Forelimb muscle (tissue), 1 donor: ENCODE measurements around the gene DCDC2B. TPM values are rescaled to one million over a fixed set of nuclear protein-coding genes. Genes with fewer than 3 reads are reported as not detected.
A peak's percentile ranks its signal among the peaks of the same experiment; 100 is the strongest.

Experiments used
- DNase-seq: peaks from one replicate; pipeline ENCODE4 v3.0.0-alpha.2; 2013; ENCODE audit warnings: low read depth
- polyA plus RNA-seq: library from polyadenylated mRNA; unstranded; fragments of 120-200 nt; gene quantifications from one replicate; pipeline ENCODE4 v1.2.1, GENCODE V29; 2013; ENCODE audit not compliant: insufficient read length

The DCDC2B gene
- polyA plus RNA-seq, 1 donor, result 0.66 TPM

DNA sequence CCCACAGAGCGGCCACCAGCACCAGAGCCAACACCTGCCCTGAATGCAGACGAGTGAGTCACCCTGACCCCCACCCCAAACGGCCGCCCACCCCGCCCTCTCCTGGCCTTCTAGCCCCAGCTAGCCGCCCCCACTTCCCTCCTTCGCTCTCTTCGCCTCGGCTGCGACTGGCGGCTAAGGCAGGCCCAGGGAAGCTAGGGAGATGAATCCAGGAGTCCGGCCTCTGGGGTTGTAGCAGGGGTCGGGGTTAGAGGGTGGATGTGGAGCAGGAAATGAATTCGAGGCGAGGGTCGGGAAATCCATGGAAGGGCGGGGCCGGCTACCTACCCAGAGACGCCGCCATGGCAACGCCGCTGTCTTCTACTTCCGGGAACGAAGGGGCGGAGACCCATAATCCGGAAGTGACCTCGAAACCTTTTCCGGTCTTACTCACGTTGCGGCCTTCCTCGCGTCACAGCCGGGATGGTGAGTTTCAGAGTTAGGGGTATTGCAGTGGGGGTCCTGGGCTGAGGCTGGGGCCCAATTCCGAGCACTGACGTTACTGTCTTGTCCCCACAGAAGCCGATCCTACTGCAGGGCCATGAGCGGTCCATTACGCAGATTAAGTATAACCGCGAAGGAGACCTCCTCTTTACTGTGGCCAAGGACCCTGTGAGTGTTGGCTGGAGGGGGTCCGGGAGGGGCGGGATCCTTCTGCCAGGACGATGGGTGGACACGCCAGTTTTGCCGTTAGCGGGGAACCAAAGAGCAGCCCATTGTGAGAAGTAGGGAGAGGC is 13.3 kb downstream of the DCDC2B start, which contains the start of the genes EIF3I and TMEM234:
EIF3I (plus strand) TSS at position 428 of the 776 bp plus-strand sequence; CDS start at position 463, 35 bp downstream.
TMEM234 (minus strand) TSS at position 374 of the 776 bp plus-strand sequence; CDS start at position 343, 31 bp downstream.
- peak; percentile 89 for DNase-seq

DNA sequence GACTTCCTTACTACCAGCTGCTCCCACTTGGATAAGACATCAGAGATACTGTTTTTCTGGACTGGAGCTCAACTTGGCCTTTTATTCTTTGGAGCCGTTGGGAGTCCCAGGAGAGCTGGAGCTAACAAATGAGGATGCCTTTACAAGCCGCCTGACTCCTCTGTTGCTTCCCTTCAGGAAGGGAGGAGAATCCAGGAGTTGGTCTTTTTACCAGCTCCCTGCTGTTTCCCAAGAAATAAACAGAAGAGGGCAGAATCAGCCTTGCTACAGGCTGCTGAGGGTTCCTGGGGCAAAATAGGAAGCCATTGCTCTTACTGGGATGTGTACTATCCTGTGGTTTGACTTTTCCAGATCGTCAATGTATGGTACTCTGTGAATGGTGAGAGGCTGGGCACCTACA is 14.8 kb downstream of the DCDC2B start:
- DNase-seq, result no peak

DNA sequence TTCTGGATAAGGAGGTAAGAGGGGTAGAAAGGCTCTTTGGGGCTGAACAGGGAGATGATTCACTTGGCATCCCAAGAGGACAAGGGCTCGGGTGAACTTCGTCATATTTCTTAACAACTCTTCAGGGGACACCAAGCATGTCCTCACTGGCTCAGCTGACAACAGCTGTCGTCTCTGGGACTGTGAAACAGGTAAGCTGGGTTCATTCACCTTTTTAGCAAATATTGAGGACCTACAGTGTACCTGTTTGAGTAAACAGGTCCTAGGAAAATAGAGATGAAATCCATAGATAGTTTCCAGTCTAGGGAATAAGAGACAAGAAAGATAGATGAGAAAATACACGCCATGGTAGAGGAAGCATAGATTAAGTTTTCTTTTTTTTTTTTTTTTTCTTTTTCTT is 15.4 kb downstream of the DCDC2B start:
- no peak for DNase-seq

DNA sequence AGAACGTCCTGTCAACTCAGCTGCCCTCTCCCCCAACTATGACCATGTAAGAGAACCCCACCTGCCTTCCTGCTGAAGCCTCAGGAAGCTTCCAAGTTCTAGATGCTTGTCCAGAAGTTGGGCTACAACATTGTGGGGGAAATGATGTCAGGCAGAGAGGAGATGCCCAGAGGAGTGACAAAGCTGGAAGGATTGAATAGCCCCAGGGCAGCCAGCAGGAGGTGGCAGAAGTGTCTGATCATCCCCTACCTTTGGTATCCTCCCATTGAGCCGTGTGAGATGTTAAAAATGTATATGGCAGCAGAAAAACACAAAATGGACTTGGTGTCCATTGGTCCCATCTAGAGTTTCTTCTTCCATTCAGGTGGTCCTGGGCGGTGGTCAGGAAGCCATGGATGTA is 19.9 kb downstream of the DCDC2B start:
- DNase-seq, result no peak

DNA sequence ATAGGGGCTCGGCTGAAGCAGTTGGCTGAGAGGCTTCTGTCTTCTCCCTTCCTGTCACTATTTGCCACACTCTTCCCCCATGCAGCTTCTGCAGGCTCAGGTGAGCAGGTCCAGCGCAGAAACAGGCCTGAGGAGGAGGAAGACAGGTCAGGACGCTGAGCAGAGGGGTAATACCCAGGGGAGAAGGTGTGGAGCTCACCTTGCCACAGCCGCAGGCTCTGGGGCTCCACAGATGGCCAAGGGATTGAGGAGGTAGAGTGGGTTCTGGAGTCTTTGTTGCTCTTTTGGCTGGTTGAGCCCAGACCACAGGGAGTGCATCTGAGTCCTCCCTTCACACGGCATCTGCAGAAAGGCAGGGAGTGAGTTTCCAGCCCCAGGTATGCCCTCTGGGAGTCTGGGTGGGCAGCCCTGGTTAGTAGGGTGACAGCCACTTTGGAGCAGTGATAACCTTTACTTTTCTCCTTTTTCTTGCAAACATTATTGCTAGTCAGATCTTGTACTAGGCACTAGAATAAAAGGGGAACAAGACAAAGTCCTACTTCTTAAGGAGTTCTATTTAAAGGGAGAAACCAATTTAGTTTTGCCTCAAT is 23.0 kb downstream of the DCDC2B start:
- DNase-seq, result no peak

DNA sequence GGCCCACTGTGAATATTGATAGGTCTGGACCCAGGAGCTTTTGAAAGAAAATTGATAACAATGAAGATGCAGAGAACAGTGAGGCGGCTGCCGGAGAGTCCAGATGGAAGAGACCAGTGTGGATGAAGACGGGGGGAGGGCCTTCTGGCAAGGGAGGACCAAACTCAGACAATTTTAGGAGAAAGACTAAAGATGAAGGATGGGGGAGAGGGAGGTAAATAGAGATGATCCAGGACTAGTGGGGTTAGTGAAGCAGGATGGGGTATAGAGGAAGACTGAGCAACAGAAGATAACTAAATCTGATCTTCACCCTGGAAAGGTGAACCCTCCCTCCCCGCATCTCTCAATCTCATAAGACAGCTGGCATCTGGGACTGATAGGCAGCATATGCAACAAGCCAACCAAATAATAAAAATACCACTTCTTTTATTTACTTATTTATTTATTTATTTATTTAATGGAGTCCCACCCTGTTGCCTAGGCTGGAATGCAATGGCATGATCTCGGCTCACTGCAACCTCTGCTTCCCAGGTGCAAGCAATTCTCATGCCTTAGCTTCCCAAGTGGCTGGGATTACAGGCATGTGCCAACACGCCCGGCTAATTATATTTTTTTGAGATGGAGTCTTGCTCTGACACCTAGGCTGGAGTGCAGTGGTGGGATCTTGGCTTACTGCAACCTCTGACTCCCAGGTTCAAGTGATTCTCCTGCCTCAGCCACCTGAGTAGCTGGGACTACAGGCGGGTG is 23.8 kb downstream of the DCDC2B start:
- DNase-seq, result no peak

DNA sequence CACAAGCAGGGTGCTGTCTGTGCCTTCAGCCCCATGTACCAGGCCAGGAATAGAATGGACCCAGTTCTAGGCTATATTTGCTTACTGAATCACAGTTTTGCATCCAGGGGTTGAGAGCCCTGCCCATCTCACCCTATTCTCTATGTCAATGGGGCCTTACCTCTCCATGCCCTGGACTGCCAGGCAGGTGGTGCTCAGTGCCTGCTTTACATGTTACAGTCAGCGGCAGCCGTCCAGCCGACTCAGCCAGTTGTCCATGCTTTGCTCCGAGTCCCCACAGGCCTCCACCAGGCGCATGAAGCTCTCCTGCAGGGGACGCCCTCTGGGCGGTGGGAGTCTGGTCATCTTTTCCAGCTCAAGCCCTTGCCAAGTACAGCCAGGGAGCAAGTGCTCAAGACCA is 25.9 kb downstream of the DCDC2B start:
- no peak for DNase-seq

DNA sequence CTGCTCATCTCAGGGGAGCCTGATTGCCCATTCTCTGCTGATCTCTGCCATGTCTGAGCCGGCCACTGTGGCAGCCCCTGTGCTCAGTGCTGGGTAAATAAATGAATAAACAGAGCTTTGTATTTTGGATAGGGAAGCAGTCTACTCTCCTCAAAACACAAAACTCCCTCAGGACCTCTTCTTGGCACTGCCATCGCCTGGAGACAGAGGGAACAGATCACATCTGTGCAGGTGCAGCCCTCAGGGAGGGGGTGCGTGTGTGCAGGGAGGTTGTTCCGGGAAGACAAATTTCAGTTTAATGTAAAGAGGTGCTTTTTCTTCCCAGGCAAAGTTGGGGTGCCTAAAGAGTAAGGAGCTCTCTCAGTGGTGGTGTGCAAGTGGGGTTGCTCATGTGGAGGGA is 30.4 kb downstream of the DCDC2B start:
- no peak for DNase-seq

DNA sequence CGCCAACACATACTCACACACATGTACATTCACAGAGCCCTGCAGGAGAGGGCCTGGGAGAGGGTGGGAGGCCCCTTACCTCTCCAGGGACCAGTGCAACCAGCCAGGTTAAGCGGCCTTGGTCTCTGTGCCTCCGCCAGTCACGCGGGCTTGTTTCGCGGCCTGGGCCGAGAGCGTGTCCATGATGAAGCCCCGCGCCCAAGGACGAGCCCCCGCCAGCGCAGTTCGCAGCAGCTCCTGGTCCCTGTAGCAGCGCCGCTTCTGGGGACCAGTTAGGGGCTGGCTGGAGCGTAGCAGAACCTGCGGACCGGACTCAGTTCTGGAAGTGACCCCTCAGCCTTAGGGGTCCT is 30.9 kb downstream of the DCDC2B start:
- no peak for DNase-seq

DNA sequence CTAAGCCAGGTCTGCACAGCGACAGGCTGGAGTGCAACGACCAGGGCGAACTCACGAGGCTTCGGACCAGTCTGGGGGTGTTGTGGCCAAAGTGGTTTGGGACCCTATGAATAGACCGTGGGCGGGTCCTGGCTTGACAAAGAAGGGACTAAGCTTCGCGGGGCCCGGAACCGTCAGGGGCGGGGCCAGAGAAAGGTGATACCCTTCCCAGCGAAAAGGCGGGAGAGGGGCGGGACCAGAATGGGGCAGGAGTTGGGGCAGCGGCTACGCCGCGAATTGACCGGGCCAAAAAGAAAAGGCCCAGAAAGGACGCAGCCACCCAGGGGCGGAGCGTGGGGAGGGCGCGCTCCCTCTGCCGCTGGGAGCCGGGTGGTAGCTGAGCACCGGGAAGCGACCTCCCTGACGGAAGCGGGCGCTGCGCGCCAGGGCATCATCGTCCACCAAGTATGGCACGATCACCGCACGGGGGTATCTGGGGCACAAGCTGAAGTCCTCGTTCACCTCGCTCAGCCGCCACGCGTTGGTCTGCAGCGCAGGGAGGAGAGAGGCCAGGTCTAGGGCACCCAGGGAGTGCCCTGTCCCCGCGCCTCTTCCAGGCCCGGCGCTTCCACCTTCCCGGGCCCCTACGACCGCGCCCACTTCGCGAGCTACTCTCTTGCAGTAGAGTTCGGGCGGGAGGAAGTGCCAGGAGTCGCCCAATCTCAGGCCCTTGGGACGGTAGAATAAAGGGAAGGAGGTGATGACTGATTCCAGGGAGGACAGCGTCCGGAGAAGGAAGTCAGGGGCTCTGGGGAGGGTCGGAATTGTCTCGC is 31.5 kb downstream of the DCDC2B start:
- DNase-seq, result no peak

DNA sequence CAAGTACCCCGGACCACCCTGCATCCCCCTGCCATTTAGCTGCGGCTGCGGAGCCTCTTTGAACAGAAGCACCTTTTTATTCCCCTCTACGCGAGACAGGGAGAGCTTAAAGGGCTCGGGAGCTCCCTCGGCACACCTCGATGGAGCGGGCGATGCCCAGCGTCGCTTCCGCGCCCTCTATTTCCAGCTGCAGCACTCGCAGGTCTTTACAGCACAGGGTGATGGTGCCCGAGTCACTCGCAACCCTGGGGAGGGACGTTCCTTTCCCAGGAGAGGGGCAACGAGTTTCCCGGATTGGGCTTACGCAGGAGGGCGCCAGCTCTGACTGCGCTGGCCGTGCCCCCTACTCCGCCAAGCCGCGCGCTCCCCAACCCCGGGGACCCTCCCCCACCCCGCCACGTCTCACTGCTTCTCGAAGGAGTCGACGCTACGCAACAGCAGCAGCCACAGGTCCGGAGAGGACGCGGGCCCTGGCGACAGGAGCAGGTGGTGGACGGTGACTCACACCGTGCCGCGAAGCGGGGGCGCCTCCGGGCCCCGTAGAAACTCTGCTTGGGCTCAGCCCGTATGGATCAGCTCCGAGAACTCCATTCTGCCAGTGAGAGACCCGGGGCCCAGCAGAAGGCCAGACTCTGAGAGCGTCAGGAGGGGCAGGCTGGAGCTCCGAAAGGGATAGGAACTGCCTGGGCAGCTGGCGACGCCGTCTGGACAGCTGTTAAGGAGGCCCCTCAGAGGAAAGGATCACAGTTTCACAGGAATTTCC is 32.3 kb downstream of the DCDC2B start:
- DNase-seq, result no peak

DNA sequence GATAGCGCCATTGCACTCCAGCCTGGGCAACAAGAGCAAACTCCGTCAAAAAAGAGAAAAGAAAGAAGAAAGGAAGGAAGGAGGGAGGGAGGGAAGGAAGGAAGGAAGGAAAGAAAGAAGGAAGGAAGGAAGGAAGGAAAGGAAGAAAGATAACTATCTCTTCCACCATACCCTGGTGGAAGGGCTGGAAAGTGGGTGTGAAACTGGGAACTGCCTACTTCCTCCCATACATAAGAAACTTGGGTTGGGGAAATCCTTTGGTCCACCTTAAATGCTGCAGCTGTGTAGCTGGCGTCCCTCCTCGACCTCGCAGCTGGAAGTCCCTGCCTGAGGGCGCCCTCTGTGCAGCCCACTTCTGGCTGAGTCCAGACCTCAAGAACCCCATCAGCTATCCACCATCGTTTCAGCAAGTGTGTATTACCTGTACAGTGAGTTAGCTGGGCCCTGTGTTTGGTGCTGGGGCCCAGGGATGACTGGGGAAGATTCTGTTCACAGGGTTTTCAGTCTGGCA is 33.5 kb downstream of the DCDC2B start:
- no peak for DNase-seq

DNA sequence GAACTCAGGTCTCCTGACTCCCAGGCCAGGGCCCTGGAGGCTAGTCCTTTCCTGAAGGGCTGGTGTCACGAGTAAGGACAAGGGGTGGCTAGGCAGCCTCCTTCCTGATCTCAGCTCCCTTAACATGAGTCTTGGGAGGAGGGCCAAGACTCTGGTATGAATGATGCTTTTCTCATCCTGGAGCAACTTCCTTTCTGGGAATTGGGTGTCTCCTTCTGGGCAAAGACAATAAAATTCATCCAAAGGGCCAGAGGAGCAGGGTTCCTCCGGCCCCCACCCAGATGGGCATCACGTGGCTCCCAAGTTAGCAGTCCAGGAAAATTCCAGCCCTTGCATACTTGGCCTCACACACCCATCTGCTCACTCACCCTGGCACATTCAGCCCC is 38.0 kb downstream of the DCDC2B start, which contains the start of gene FAM167B:
FAM167B (plus strand) TSS at position 335 of the 386 bp plus-strand sequence. CDS start 200 bp downstream, outside the sequence.
- DNase-seq, result no peak

DNA sequence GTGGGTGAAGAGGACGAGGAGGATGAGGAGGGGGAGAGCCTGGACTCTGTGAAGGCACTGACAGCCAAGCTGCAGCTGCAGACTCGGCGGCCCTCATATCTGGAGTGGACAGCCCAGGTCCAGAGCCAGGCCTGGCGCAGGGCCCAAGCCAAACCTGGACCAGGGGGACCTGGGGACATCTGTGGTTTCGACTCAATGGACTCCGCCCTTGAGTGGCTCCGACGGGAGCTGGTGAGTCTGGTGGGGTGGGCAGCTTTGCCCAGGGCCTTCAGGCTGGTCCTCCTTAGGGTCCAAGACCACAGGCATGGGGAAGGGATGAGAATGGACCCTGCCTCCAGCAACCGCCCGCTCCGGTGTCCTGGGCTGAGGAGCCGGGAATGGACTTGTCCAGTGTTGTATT is 38.6 kb downstream of the DCDC2B start:
- no peak for DNase-seq

DNA sequence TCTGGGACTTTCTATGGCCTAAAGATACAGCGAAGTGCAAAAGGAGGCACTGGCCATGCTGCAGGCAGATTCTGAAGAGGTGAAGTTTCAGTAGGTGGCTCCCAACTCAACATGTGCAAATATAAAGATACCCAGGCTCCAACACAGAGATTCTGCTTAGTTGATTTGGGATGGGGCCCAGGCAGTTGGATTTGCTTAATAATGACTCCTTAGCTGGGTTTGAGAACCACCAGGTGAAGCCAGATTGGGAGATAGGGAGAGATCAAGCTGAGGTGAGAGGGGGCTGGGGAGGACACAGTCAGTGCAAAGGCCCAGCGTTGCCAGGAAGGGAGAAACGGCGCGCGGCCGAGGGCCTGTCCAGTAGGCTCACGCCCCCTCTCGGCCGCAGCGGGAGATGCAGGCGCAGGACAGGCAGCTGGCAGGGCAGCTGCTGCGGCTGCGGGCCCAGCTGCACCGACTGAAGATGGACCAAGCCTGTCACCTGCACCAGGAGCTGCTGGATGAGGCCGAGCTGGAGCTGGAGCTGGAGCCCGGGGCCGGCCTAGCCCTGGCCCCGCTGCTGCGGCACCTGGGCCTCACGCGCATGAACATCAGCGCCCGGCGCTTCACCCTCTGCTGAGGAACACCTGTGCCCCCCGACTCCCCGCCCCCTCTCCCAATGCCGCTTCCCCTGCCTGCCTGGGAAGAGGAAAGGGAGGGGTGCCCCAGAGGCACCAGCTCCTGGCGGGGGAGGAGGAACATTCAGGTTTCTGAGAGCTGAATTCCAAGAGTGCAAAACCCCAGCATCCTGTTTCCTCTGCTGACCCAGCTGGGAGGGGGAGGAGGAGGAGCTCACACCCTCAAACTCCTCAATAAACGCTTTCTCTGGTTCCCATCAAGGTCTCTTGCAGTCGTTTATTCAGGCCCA is 39.3 kb downstream of the DCDC2B start:
- DNase-seq, result no peak

DNA sequence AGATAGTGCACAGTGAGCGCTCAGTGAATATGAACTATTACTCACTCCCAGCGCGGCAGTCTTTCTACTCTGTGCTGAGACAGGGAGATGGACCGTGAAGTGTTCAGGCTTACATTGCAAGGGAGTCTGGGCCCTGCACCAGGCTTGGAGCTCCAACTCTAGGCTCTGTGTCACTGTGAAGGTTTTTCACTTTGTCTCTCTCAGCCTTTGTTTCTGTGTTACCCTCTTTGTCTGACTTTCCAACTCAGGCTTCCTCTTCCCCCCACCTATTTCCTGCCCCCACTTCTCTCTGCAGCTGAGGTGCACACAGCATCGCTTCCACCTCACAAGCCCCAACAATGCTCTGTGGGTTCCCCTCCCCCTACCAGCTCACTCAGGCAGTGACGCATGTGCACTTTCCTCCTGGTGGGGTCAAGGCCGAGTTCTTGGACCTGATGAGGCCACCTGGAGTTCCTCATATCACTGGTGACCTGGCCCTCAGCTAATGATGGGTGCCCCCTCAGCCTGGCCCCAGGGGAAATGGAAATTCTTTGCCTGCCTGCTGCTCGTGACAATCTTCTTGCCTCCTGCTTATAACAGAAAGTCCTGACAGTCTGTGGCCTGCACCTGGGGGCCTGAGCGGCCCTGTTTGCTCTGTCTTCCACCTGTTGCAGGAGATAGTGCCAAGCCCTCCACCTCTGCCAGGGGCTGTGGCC is 41.1 kb downstream of the DCDC2B start:
- no peak for DNase-seq

DNA sequence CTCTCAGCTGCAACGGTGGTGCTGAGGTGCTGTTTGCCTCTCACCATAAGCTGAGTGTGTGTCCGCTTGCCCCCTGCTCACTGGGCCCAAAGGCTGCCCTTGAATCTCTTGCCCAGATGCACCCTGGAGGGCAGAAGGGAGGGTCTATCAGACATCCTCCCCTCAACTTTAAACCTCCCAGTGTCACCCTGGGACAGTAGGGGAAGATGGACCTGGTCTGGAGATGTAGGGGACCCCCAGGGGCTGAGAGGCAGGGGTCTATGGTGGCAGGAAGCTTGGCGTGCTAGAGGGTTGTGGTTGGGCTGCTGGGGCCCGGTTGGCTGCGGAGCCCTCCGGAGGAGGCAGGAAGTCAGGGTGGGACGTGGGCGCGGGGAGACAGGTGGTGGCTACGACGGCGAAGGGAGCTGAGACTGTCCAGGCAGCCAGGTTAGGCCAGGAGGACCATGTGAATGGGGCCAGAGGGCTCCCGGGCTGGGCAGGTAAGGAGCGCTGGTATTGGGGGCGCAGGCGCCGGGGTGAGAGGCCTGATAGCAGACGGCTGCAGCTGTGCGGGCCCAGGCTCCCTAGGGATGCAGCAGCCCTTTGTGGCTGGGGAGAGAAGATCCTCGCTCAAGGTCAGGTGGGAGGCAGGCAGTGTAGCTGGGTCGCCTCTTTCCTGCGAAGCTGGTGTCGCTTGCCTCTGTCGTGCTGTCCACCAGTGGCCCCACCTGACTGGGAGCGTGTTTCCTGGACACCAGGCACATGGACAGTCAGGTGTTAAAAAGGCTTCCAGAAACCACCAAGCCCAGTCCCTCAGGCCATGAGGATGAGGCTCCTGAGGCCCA is 42.2 kb downstream of the DCDC2B start, which contains the start of gene LCK:
LCK (plus strand) TSS at position 373 of the 824 bp plus-strand sequence. CDS start 23,065 bp downstream, outside the sequence.
- DNase-seq, result no peak
